Esophagus muscularis mucosa (tissue), 4 donors: ENCODE data around the gene SMIM5. TPM values are rescaled to one million over a fixed set of nuclear protein-coding genes. Genes with fewer than 3 reads are reported as not detected.
A peak's percentile ranks its signal among the peaks of the same experiment; 100 is the strongest.

Source experiments
- DNase-seq: peaks from one replicate; pipeline ENCODE4 v3.0.0-alpha.2; 2017; ENCODE audit errors: extremely low spot score
- H3K27ac ChIP-seq, 4 donors: fragments of 200-600 bp; sonication (generic); replicated peaks in 1 of 4; 1 replicate in 3 of 4; 2 replicates in 1 of 4; pipeline ENCODE4 v1.5.1; 2016 to 2019; ENCODE audit warnings: mild to moderate bottlenecking in 1 of 4
- H3K27me3 ChIP-seq, 4 donors: fragments of 200-600 bp; sonication (generic); one replicate each; pipeline versions ENCODE4 v1.5.1 to v1.6.0; 2016 to 2019
- H3K36me3 ChIP-seq, 4 donors: fragments of 200-600 bp; sonication (generic); one replicate each; pipeline ENCODE4 v1.5.1; 2016 to 2019
- H3K4me1 ChIP-seq, 4 donors: fragments of 200-600 bp; sonication (generic); one replicate each; pipeline ENCODE4 v1.5.1; 2016 to 2019
- H3K4me3 ChIP-seq, 4 donors: fragments of 200-600 bp; sonication (generic); 1 replicate in 2 of 4; 2 replicates in 2 of 4; pipeline ENCODE4 v1.5.1; 2016 to 2019; ENCODE audit warnings: mild to moderate bottlenecking in 4 of 4, moderate library complexity in 1 of 4
- H3K9me3 ChIP-seq, 4 donors: fragments of 200-600 bp; sonication (generic); 1 replicate in 3 of 4; 2 replicates in 1 of 4; pipeline ENCODE4 v1.5.1; 2016 to 2019
- CTCF ChIP-seq, 3 experiments: fragments of 200-600 bp in 2 of 3; fragments of 450-650 bp in 1 of 3; sonication (generic) in 2 of 3; IDR thresholded peaks; one replicate each; pipeline ENCODE4 v1.5.1; 2017 to 2019; ENCODE audit warnings: antibody characterized with exemption in 3 of 3, mild to moderate bottlenecking in 2 of 3, moderate library complexity in 1 of 3
- EP300 ChIP-seq: sonication (generic); formaldehyde crosslinking; IDR thresholded peaks from one replicate; pipeline ENCODE4 v1.6.1; 2017; ENCODE audit warnings: antibody characterized with exemption
- POLR2A ChIP-seq: fragments of 450-650 bp; IDR thresholded peaks from one replicate; pipeline ENCODE4 v1.6.1; 2017; ENCODE audit warnings: antibody characterized with exemption, moderate library complexity, mild to moderate bottlenecking, low read depth
- POLR2AphosphoS5 ChIP-seq, 2 donors: sonication (generic); formaldehyde crosslinking; IDR thresholded peaks; one replicate each; pipeline ENCODE4 v1.6.1; 2017; ENCODE audit warnings: antibody characterized with exemption in 2 of 2
- WGBS: methylation state at CpG from one replicate; pipeline ENCODE4 v1.1.5; 2018; 5-methylcytosine and 5-hydroxymethylcytosine counted together
- intact Hi-C: fragments of 100-400 bp; cut with DNase I; formaldehyde crosslinking; loops from one replicate; pipeline ENCODE4 v1.15.1; 2023
- total RNA-seq, 4 donors: library from RNA; depleted of rRNA; stranded (reverse); fragments of >200 nt; gene quantifications; one replicate each; pipeline versions ENCODE4 v1.1.0 to v1.2.1, GENCODE V29; 2016

The SMIM5 gene
- total RNA-seq, 4 donors from 2014 or later, result 4.3 to 6.6 (median 5.6) TPM

GRCh38 chr17:75652341-75652740, 19.1 kb downstream of the SMIM5 start:
- intact Hi-C loops, result no loop called here
- H3K4me1 ChIP-seq, result peaks cover 0 to 6% (median 0%) of the 10 kb centered on the region in 4 donors
- no peaks in the 10 kb centered on the region for H3K27me3 ChIP-seq
- peaks cover 30 to 93% (median 72%) of the 10 kb centered on the region in 4 donors for H3K36me3 ChIP-seq
- no peak overlapping the region for H3K4me3 ChIP-seq
- no peak overlapping the region for H3K27ac ChIP-seq
- H3K9me3 ChIP-seq, result no peaks in the 10 kb centered on the region
- no peak for TF ChIP-seq POLR2AphosphoS5 (IDR thresholded peaks at IDR 0.05)
- TF ChIP-seq EP300, result no peak
- TF ChIP-seq CTCF (IDR thresholded peaks at IDR 0.05), result no peak
- no peak for TF ChIP-seq POLR2A
- 93% methylated on average over 4 of the region's 5 CpGs for WGBS
- no peak for DNase-seq

- Histone ChIP-seq H3K9me3 (no peaks in the 10 kb centered on the region), H3K4me3 (no peak overlapping the region), H3K27me3 (no peaks in the 10 kb centered on the region), H3K4me1 (peaks cover 0 to 6% (median 0%) of the 10 kb centered on the region in 4 donors), H3K27ac (no peak overlapping the region), H3K36me3 (peaks cover 33 to 99% (median 70%) of the 10 kb centered on the region in 4 donors)
- DNase-seq, result no peak
- TF ChIP-seq EP300 (no peak), CTCF (IDR thresholded peaks at IDR 0.05) (peak; percentile 32 to 63 (median 38))
- intact Hi-C loops, result no loop called here
- WGBS, result 64% methylated on average over 6 of the region's 6 CpGs
Observed at GRCh38 chr17:75652934-75653549, 19.8 kb downstream of the SMIM5 start.

- intact Hi-C loops, result no loop called here
- DNase-seq, result no peak
- H3K9me3 ChIP-seq, result no peaks in the 10 kb centered on the region
- peaks cover 0 to 6% (median 0%) of the 10 kb centered on the region in 4 donors for H3K4me1 ChIP-seq
- peaks cover 33 to 94% (median 62%) of the 10 kb centered on the region in 4 donors for H3K36me3 ChIP-seq
- TF ChIP-seq EP300 (no peak), POLR2AphosphoS5 (IDR thresholded peaks at IDR 0.05) (no peak), CTCF (IDR thresholded peaks at IDR 0.05) (no peak), POLR2A (no peak)
- WGBS, result 56% methylated on average over 2 of the region's 2 CpGs
- H3K4me3 ChIP-seq, result no peak overlapping the region
- no peak overlapping the region for H3K27ac ChIP-seq
- H3K27me3 ChIP-seq, result no peaks in the 10 kb centered on the region
Observed at GRCh38 chr17:75654176-75654575, 20.9 kb downstream of the SMIM5 start.

GRCh38 chr17:75658237-75658636, 25.0 kb downstream of the SMIM5 start:
- Histone ChIP-seq H3K36me3 (peaks cover 33 to 93% (median 61%) of the 10 kb centered on the region in 4 donors), H3K4me1 (peaks cover 0 to under 1% (median 0%) of the 10 kb centered on the region in 4 donors), H3K27ac (no peak overlapping the region), H3K27me3 (no peaks in the 10 kb centered on the region), H3K4me3 (no peak overlapping the region), H3K9me3 (no peaks in the 10 kb centered on the region)
- no peak for DNase-seq
- TF ChIP-seq POLR2A (no peak), CTCF (IDR thresholded peaks at IDR 0.05) (no peak), EP300 (no peak), POLR2AphosphoS5 (IDR thresholded peaks at IDR 0.05) (no peak)
- 83% methylated on average over 5 of the region's 5 CpGs for WGBS
- intact Hi-C loops, result no loop called here

GRCh38 chr17:75661531-75661930, 28.3 kb downstream of the SMIM5 start:
- no peaks in the 10 kb centered on the region for H3K27me3 ChIP-seq
- no peaks in the 10 kb centered on the region for H3K9me3 ChIP-seq
- H3K4me1 ChIP-seq, result peaks cover 9 to 16% (median 11%) of the 10 kb centered on the region in 4 donors
- no peak overlapping the region for H3K4me3 ChIP-seq
- peaks cover 26 to 75% (median 43%) of the 10 kb centered on the region in 4 donors for H3K36me3 ChIP-seq
- intact Hi-C loops, result no loop called here
- no peak for DNase-seq
- no peak overlapping the region for H3K27ac ChIP-seq
- TF ChIP-seq POLR2A, result no peak
- no peak for TF ChIP-seq CTCF (IDR thresholded peaks at IDR 0.05)
- TF ChIP-seq EP300, result no peak
- no peak for TF ChIP-seq POLR2AphosphoS5 (IDR thresholded peaks at IDR 0.05)
- 89% methylated on average over 4 of the region's 4 CpGs for WGBS
